Central memory CD4-positive, alpha-beta T cell (primary cell): Measurements from ENCODE around the gene GCSAML.

Source experiments
- DNase-seq: peaks from one replicate; pipeline ENCODE4 v3.0.0; 2022

The GCSAML gene

GRCh38 chr1:247574664-247575063 is 25.7 kb downstream of the GCSAML start:
- DNase-seq = no peak

GRCh38 chr1:247576514-247576913 is 27.6 kb downstream of the GCSAML start:
- no peak for DNase-seq

DNA sequence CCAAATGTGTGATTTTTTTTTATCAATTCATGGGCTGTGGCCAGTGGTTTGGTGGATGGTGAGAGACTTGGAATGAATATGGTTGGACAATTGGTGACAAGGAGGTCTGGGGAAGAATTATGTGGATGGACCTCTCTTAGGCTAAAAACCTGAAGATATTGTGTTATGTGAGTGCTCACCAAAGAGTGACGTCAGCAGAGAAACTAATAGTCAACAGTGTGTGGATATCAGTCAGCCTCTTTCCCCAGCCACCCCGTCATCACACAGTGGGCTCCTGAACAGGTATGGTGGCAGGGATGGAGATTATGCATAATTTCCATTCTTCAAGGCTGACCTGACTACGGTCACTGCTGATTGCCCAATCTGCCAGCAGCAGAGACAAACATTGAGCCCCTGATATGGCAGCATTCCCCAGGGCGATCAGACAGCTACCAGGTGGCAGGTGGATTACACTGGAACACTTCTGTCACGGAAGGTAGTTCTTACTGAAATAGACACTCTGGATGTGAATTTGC is 30.1 kb downstream of the GCSAML start:
- no peak for DNase-seq

- DNase-seq = no peak
These were observed 39.1 kb downstream of the GCSAML start, which contains the start of gene OR2G2 for GRCh38 chr1:247588060-247588459. Gene OR2G2 (plus strand): TSS chr1:247588360. CDS start chr1:247588360, 0 bp downstream.

GRCh38 chr1:247605286-247605685 is 56.4 kb downstream of the GCSAML start, which contains the start of gene OR2G3:
Gene OR2G3 (plus strand): TSS chr1:247605586. CDS start chr1:247605586, 0 bp downstream.
- no peak for DNase-seq

GRCh38 chr1:247613405-247613804 is 64.5 kb downstream of the GCSAML start:
- no peak for DNase-seq

DNA sequence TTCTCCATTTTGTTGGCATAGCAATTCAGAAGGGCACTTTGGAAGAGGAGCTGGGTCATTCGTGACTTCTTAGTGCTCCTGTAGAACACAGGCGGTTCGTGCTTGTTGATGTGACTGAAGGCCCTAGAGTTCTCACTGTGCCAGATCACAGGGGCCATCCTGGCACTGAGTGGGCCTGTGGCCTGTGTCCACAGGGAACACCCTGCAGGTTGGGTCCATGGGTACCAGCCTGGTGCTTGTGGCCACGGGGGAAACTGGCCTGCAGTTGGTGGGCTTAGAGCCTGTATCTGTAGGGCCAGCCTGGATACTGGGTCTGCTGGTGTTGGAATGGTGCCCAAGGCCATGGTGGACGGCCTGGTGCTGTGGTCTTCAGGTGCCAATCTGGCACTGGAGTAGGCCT is 65.7 kb downstream of the GCSAML start:
- no peak for DNase-seq
